Mesodermal cell (in vitro differentiated cells): Measurements from ENCODE around the gene MMP23B.

Source experiments
- H3K27ac ChIP-seq: 2 replicates; pipeline ENCODE4 v1.7.0; 2013; ENCODE audit warnings: mild to moderate bottlenecking, low read depth, low read length, moderate library complexity; ENCODE audit not compliant: severe bottlenecking
- H3K36me3 ChIP-seq: 2 replicates; pipeline ENCODE4 v1.7.1; 2013; ENCODE audit warnings: mild to moderate bottlenecking, low read length, moderate library complexity; ENCODE audit not compliant: control insufficient read depth, insufficient read depth
- H3K4me1 ChIP-seq: one replicate; pipeline ENCODE4 v1.7.1; 2013; ENCODE audit warnings: mild to moderate bottlenecking, low read length; ENCODE audit not compliant: insufficient read depth, control insufficient read depth, poor library complexity, severe bottlenecking
- H3K4me3 ChIP-seq: 2 replicates; pipeline ENCODE4 v1.7.0; 2013; ENCODE audit warnings: low read length, control low read depth, mild to moderate bottlenecking; ENCODE audit not compliant: insufficient read depth, poor library complexity, severe bottlenecking; ENCODE audit errors: extremely low read depth
- H3K9me3 ChIP-seq: 2 replicates; pipeline ENCODE4 v1.7.1; 2013; ENCODE audit warnings: mild to moderate bottlenecking, low read length, moderate library complexity; ENCODE audit not compliant: control insufficient read depth
- WGBS, 2 experiments: methylation state at CpG; one replicate each; pipeline ENCODE4 v1.1.5; 2013; ENCODE audit warnings: missing lambda C conversion rate in 2 of 2; ENCODE audit not compliant: insufficient coverage in 2 of 2; 5-methylcytosine and 5-hydroxymethylcytosine counted together

MMP23B gene

DNA sequence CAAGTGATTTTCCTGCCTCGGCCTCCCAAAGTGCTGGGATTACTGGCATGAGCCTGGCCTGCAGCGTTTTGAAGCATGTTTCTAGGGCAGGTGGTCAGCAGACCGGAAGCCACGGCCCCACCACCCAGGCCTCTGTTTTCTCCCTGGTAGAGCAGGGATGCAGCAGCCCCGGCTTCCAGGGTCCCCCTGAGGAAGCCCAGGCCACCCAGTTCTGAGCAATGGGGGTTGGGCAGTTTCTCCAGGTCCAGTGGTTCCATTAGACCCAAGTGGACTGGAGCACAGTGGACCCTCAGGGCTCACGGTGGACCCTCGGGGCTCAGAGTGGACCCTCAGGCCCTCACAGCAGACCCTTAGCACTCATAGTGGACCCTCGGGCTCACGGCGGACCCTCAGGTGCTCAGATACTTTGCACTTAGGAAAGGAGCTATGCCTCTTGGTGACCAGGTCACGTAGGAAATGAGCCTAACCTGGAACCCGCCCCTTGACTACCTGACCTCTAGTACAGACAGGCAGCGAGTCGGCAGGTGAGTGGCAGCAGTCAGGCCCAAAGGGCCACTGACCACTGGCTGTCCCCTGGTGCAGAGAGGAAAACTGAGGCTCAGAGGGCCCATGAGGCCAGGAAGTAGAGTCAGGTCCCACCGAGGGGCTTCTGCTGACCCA, 27.5 kb upstream of the MMP23B start:
- Histone ChIP-seq H3K36me3 (no peaks in the 10 kb centered on the region), H3K9me3 (no peaks in the 10 kb centered on the region), H3K4me3 (no peak overlapping the region), H3K27ac (no peak overlapping the region), H3K4me1 (no peaks in the 10 kb centered on the region)
- WGBS, 2 experiments = 78 to 87% methylated on average over 14 to 15 of the region's 15 CpGs

DNA sequence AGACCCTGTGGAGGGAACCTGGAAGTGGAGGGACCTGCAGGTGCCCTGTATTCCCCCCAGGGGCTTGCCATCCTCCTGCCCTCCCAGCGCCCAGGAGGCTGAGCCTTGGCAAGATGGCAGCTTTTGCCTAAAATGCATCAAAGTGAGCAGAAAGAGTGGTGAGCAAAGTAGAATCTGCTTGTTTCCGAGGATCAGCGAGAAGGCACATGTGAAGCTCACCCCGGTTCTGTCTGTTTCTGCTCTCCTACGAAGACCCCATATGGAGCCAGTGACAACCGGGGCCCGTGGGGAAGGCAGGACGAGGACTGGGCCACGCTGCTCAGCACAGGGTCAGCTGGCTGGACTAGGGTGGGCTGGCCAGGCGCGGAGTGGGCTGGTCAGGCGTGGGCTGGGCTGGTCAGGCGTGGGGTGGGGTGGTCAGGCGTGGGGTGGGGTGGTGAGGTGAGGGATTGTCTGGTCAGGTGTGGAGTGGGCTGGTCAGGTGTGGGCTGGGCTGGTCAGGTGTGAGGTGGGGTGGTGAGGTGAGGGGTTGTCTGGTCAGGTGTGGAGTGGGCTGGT, 26.9 kb upstream of the MMP23B start:
- Histone ChIP-seq H3K27ac (no peak overlapping the region), H3K4me3 (no peak overlapping the region), H3K9me3 (no peaks in the 10 kb centered on the region), H3K36me3 (no peaks in the 10 kb centered on the region), H3K4me1 (no peaks in the 10 kb centered on the region)
- 86 to 91% methylated on average over 8 to 14 of the region's 14 CpGs for WGBS, 2 experiments

DNA sequence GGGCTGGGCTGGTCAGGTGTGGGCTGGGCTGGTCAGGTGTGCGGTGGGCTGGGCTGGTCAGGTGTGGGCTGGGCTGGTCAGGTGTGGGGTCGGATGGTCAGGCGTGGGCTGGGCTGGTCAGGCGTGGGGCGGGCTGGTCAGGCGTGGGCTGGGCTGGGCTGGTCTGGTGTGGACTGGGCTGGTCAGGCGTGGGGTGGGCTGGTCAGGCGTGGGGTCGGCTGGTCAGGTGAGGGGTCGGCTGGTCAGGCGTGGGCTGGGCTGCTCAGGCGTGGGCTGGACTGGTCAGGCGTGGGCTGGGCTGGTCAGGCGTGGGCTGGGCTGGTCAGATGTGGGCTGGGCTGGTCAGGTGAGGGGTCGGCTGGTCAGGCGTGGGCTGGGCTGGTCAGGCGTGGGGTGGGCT, 26.2 kb upstream of the MMP23B start:
- Histone ChIP-seq H3K4me3 (no peak overlapping the region), H3K27ac (no peak overlapping the region), H3K36me3 (no peaks in the 10 kb centered on the region), H3K9me3 (no peaks in the 10 kb centered on the region), H3K4me1 (peaks cover 4% of the 10 kb centered on the region)
- 87 to 95% methylated on average over 6 to 16 of the region's 17 CpGs for WGBS, 2 experiments

DNA sequence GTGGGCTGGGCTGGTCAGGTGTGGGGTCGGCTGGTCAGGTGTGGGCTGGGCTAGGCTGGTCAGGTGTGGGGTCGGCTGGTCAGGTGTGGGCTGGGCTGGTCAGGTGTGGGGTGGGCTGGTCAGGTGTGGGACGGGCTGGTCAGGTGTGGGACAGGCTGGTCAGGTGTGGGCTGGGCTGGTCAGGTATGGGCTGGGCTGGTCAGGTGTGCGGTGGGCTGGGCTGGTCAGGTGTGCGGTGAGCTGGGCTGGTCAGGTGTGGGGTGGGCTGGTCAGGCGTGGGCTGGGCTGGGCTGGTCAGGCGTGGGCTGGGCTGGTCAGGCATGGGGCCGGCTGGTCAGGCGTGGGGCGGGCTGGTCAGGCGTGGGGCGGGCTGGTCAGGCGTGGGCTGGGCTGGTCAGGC, 25.7 kb upstream of the MMP23B start:
- Histone ChIP-seq H3K4me3 (no peak overlapping the region), H3K9me3 (no peaks in the 10 kb centered on the region), H3K36me3 (no peaks in the 10 kb centered on the region), H3K4me1 (peaks cover 4% of the 10 kb centered on the region), H3K27ac (no peak overlapping the region)
- WGBS, 2 experiments = 97 to 100% methylated on average over 6 to 9 of the region's 13 CpGs

DNA sequence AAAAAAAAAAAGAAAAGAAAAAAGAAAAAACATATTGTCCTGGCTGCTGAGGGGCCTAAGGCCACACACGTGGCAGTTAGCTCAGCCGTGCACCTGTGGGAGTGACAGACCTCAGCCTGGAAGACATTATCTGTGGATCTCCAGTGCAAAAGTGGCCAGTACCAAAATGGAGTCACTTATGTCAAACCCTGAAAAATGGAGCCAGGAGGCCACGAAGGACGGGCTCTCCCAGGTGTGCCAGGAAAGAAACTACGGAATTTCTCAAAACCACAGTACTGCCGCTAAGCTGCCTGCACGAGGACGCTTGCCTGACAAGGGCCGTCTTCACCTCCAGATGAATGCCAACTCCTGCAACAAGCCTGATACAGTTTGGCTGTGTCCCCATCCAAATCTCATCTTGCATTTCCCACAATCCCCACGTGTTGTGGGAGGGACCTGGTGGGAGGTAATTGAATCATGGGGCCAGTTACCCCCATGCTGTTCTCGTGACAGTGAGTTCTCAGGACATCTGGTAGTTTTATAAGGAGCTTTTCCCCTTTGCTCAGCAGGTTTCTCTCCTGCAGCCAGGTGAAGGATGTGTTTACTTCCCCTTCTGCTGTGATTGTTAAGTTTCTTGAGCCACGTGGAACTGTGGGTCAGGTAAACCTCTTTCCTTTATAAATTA, 22.0 kb upstream of the MMP23B start:
- WGBS, 2 experiments = 79 to 80% methylated on average over 10 to 11 of the region's 12 CpGs
- Histone ChIP-seq H3K36me3 (peaks cover 2% of the 10 kb centered on the region), H3K27ac (no peak overlapping the region), H3K4me3 (no peak overlapping the region), H3K4me1 (peaks cover 13% of the 10 kb centered on the region), H3K9me3 (no peaks in the 10 kb centered on the region)

DNA sequence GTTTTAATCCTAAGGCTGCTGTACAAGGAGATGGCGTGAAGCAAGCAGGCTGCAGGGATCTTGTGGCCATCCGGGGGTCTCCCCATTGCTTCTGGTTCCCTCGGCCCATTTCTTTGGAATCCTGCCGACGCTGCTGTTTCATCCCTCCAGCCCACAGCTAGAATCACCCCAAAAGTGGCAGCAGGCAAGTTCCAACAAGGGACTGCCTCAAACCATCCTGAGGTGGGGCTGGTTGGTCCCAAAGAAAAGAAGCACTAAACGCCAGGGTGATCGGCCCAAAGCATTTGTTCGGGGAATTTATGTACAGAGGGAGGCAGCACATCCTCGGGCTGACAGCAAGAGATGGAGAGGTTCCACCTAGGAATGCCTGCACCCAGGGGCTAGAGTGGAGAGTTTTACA, 21.2 kb upstream of the MMP23B start:
- WGBS, 2 experiments = 88 to 89% methylated on average over 8 to 9 of the region's 9 CpGs
- peaks cover 13% of the 10 kb centered on the region for H3K4me1 ChIP-seq
- H3K36me3 ChIP-seq = peaks cover 2% of the 10 kb centered on the region
- no peak overlapping the region for H3K4me3 ChIP-seq
- no peak overlapping the region for H3K27ac ChIP-seq
- H3K9me3 ChIP-seq = no peaks in the 10 kb centered on the region

DNA sequence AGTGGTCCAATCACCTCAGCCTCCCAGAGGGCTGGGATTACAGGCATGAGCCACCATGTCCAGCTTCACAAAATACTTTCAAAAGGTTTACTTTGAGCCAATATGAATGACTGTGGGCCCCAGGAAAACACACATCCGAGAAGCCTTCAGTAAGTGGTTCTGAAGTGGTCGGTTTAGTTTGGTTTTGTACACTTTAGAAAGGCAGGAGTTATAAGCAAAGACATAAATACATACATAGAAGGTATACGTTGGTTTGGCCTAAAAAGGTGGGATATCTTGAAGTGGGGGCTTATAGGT, 19.9 kb upstream of the MMP23B start:
- no peak overlapping the region for H3K4me3 ChIP-seq
- H3K27ac ChIP-seq = no peak overlapping the region
- no peaks in the 10 kb centered on the region for H3K9me3 ChIP-seq
- H3K36me3 ChIP-seq = peaks cover 4% of the 10 kb centered on the region
- WGBS, 2 experiments = no CpG with 5 or more reads among the region's 3 CpGs
- peaks cover 16% of the 10 kb centered on the region for H3K4me1 ChIP-seq

DNA sequence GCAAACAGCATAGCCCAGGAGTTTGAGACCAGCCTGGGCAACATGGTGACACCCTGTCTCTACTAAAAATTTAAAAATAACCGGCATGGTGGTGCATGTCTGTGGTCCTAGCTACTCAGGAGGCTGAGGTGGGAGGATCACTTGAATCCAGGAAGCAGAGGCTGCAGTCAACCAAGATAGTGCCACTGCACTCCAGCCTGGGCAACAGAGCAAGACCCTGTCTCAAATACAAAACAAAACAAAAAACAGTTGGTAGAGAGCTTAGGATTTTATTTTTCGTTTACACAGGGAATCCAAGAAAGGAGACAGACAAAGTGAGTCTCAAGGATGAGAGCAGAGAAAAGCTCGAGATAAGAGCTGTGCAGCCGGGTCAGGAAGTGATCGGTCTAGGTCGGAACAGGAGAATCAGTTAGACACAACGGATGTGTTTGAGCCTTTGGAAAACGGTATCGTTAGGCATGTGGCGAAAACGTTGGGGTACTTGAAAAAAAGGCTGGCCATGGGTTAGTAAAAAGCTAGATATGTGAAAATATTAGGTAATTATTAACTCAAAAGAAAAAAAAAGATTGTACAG, 18.4 kb upstream of the MMP23B start:
- Histone ChIP-seq H3K27ac (no peak overlapping the region), H3K36me3 (peaks cover 18% of the 10 kb centered on the region), H3K9me3 (no peaks in the 10 kb centered on the region), H3K4me3 (peak overlapping the region; percentile 79), H3K4me1 (peaks cover 18% of the 10 kb centered on the region)
- 82 to 88% methylated on average over 11 of the region's 11 CpGs for WGBS, 2 experiments

DNA sequence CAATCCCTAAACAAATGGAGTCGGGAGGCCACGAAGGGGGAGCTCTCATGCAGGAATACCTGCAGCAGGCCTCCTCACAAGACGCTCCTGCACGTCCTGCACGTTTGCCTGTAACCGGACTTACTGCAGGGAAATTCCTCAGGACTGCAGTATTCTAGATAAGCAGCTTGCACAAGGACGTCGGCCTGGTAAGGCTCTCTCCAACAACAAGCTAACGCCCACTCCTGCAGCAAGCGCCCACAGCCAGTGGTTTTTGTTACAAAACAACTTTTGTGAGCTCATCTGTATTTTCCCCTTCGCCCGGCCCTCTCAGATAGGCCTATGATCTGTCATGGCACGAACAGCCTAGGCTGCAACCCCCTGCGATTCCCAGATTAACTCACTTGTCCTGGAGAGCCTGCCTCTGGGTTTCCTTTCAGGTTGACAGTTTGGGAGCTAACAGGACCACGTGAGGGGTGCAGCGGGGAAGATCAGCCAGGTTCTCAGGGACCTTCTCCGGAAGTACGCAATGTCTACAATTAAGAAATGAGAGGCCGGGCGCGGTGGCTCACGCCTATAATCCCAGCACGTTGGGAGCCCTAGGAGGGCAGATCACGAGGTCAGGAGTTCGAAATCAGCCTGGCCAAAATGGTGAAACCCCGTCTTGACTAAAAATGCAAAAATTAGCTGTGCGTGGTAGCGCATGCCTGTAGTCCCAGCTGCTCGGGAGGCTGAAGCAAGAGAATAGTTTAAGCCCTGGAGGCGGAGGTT, 17.6 kb upstream of the MMP23B start:
- Histone ChIP-seq H3K4me1 (peaks cover 18% of the 10 kb centered on the region), H3K4me3 (peak overlapping the region; percentile 79), H3K9me3 (no peaks in the 10 kb centered on the region), H3K36me3 (peaks cover 22% of the 10 kb centered on the region), H3K27ac (peak overlapping the region; percentile 100)
- 48 to 50% methylated on average over 30 of the region's 30 CpGs for WGBS, 2 experiments

DNA sequence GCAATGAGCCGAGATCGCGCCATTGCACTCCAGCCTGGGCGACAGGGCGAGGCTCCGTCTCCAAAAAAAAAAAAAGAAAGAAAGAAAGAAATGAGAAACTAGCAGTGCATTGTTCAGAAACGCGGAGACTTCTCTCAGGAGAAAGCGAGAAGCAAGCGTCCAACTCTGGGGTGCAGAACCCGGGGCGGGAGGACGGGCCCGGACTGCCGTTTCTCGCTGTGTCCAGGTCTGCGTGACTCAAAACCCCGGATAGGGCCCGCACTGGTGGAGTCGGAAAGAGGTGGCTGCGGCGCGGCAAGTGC, 17.1 kb upstream of the MMP23B start:
- Histone ChIP-seq H3K4me1 (peaks cover 18% of the 10 kb centered on the region), H3K27ac (peak overlapping the region; percentile 100), H3K36me3 (peaks cover 24% of the 10 kb centered on the region), H3K9me3 (no peaks in the 10 kb centered on the region), H3K4me3 (peak overlapping the region; percentile 79)
- 0 to 1% methylated on average over 22 to 23 of the region's 23 CpGs for WGBS, 2 experiments
